NOMO-1 (cell line): Measurements from ENCODE around the gene CHPT1.
"Not testable (repeated sequence)": the region's sequence is repeated elsewhere in the genome, so short reads cannot be mapped to it uniquely, and the experiment has no call there.

Experiments used
- DNase-seq, 2 experiments: peaks; one replicate each; lab custom pipeline; 2025; ENCODE audit not compliant: unreplicated experiment in 2 of 2; lab: John Stamatoyannopoulos, UW

The CHPT1 gene

DNA sequence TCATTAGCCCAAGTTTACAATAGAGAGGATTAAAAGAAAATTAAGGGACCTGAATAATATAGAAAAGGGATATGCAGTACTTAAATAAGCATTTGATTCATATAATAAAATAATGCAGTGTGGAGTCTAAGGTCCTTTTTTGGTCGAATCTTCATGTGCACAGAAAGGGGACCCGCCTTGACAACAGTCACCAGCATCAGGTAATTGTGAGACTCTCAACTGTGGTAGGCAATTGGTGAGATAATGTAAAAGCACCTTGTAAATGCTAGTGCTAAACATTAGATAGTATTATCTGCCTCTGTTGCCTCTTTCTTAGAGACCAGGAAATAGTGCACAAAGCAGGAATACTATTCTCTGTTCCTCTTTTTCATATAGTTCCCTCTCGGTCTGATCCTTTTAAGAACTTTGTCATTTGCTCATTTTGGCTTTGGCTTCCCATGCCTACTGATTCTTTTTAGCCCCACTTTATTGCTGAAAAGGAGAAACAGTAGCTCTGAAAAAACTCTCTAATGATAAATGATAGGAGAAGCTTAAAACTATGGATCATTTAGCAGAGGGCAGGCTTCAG lies 17.5 kb downstream of the CHPT1 start:
- peak; percentile 5 to 62 for DNase-seq

- DNase-seq = no peak
Observed at GRCh38 chr12:101719566-101719965, 22.1 kb downstream of the CHPT1 start.

GRCh38 chr12:101720118-101720517 lies 22.7 kb downstream of the CHPT1 start:
- no peak for DNase-seq

DNA sequence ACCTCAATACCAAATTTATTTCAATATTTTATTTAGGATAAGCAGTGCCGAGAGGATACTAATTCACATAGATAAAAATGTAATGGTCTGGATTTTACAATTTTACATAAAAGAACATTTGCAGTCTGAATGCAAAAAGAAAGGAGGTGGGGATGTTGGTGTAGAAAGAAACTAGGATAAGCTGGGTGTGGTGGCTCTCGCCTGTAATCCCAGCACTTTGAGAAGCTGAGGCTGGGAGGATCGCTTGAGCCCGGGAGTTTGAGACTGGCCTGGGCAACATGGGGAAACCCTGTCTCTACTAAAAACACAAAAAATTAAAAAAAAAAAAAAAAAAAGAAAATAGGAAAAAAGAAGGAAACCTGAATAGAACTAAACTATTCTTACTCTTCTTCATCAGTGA lies 25.0 kb downstream of the CHPT1 start:
- DNase-seq = no peak

- DNase-seq = no peak
Observed at GRCh38 chr12:101727098-101727497, 29.7 kb downstream of the CHPT1 start.

GRCh38 chr12:101729842-101730241 lies 32.4 kb downstream of the CHPT1 start:
- DNase-seq = no peak

DNA sequence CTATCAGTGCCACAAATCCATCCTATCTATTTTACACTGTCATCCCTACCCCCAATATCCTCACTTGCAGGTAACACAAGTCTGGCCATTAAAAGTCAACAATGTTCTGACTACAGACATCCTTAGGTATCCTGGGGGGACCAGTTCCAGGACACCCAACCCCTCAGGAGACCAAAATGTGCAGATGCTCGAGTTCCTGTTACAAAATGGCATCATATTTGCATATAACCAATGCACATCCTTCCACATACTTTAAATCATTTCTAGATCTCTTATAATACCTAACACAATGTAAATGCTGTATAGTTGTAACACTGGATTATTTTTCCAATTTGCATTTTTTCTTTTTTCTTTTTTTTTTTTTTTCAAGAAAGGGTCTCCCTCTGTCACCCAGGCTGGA lies 34.9 kb downstream of the CHPT1 start:
- DNase-seq = no peak

DNA sequence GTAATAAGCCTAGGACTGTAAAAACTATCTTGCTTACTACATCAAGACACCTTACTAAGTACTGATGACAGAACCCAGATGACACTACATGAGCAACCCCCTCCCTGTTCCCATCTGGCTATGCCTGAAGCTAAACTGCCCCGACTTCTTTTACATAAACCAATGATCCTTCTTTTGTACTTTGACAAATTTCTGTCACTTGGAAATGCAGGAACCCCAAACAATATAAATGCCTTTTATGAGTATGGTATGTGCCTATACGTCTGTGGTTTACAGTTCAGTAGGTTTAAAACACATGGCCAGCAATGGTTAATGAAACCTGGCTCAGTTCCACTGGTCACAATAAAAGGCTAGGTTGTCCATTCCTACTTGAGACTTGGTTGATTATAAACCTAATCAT lies 35.7 kb downstream of the CHPT1 start:
- DNase-seq = no peak

DNA sequence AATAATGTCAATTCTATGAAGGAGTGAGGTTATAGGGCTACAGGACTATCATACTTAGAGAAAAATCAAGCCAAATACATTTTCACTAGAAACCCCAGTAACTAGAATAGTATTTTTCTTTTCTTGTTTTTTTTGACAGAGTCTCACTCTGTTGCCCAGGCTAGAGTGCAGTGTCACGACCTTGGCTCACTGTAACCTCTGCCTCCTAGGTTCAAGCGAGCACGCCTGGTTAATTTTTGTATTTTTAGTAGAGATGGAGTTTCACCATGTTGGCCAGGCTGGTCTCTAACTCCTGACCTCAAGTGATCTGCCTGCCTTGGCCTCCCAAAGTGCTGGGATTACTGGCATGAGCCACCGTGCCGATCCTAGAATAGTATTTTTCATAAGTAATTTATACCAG lies 37.0 kb downstream of the CHPT1 start:
- not testable (repeated sequence) for DNase-seq

GRCh38 chr12:101737476-101737875 lies 40.0 kb downstream of the CHPT1 start:
- DNase-seq = no peak

GRCh38 chr12:101738920-101739665 lies 41.7 kb downstream of the CHPT1 start, which contains the start of gene SYCP3:
Gene SYCP3 (minus strand): TSS chr12:101739462. CDS start chr12:101737935, 1,527 bp downstream.
- DNase-seq = no peak

GRCh38 chr12:101740566-101740965 lies 43.1 kb downstream of the CHPT1 start:
- DNase-seq = no peak

DNA sequence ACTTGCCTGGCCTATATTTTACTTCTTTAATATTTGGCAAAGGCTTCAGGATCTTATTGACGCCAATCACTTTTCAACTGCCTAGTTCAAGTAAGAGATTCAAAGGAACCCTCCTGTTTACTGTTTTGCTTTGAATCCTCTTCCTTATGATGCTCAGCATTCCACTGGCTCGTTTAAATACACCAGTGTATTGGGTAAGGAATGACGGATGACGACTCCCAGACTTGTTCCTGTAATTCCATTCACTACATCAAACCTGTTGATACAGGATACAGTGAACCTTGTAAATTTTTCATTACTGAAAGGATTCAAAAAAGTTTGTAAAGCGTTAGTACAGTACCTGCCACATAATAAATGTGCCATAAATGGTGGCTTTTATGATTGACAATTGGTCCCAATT lies 43.5 kb downstream of the CHPT1 start:
- no peak for DNase-seq

GRCh38 chr12:101743242-101743641 lies 45.8 kb downstream of the CHPT1 start:
- no peak for DNase-seq

- no peak for DNase-seq
Observed at GRCh38 chr12:101743724-101744472, 46.5 kb downstream of the CHPT1 start.

DNA sequence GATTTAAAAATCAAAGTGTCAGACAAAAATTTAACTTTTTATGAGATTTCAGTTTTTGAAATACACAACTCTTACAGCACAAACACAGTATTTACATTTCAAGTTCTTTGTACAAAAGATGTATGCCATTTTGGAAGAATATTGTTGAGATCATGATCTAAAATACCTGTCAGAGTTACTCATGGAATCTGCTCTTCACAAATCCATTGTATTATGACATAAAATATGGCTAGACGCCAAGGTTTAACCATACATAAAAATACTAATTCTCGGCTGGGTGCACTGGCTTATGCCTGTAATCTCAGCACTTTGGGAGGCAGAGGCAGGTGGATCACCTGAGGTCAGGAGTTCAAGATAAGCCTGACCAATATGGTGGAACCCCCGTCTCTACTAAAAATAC lies 48.0 kb downstream of the CHPT1 start:
- DNase-seq = no peak

GRCh38 chr12:101746196-101746595 lies 48.8 kb downstream of the CHPT1 start:
- DNase-seq = no peak

- DNase-seq = no peak
Observed at GRCh38 chr12:101746661-101747060, 49.2 kb downstream of the CHPT1 start.

DNA sequence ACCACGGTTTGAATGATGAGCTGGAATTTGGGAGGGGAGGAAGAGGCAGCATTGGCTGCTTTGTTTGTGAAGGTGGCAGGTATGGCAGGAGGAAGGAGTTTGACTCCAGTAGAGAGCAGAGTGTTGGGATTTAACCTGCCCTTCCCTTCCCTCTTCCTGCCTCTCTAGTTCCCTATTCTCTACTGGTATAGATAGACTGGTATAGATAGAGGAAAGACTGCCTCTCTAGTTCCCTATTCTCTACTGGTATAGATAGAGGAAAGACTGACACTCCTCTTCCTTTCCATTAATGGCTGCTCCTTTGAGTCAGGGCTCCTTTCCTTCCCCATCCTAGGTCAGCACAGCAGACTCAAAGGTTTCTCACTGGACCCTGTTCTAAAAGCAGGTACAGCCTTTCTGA lies 50.3 kb downstream of the CHPT1 start:
- DNase-seq = no peak

DNA sequence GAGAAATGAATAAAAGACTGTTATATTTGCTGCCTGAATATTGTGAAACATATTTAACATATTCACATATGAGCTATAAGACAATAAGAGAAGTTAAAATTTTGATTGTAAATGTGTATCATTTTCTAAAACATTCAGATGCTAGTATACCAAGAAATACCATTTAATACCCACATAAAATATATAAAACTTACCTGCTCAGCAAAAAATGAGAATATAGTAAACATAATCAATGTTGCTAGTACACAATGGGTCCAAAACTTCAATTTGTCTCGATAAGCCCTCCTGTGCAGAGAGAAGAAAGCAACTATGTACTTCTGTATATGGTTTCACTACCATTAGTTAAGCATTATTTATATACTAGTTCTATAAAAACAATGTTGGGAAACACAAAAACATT lies 51.5 kb downstream of the CHPT1 start:
- no peak for DNase-seq

- no peak for DNase-seq
Observed at GRCh38 chr12:101749657-101750056, 52.2 kb downstream of the CHPT1 start.

DNA sequence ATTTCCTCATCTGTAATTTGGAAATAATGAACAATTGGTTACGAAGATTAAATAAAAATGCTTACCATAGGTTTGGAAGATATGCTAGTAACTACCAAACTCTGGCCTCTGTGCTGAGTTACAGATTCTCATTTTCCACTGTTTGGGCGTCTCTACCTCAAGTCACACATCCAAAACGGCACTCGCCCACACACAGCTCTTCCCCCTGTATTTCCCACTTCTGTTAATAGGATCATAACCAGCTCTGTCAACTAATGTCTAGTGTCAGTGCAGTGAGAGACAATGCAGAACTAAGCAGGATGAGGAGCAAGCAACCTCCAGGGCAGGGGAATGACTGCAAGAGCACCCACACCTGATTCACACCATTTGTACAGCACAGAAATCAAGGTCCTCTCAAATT lies 52.7 kb downstream of the CHPT1 start:
- DNase-seq = no peak
